Suprapubic skin (tissue), 4 donors: Measurements from ENCODE around the gene RNASET2.

Source experiments
- POLR2A ChIP-seq, 2 donors: fragments of 450-650 bp; IDR thresholded peaks; one replicate each; pipeline ENCODE4 v1.6.1; 2017; ENCODE audit warnings: antibody characterized with exemption in 2 of 2, mild to moderate bottlenecking in 2 of 2, moderate library complexity in 2 of 2
- POLR2AphosphoS5 ChIP-seq, 3 donors: sonication (generic); formaldehyde crosslinking; IDR thresholded peaks; one replicate each; pipeline ENCODE4 v1.6.1; 2017; ENCODE audit warnings: antibody characterized with exemption in 3 of 3
- TF ChIP-seq, protein P1 (sequence below), 2 donors: fragments of 200-600 bp in 1 of 2; fragments of 450-650 bp in 1 of 2; sonication (generic) in 1 of 2; IDR thresholded peaks; one replicate each; pipeline ENCODE4 v1.5.1; 2016 to 2019; ENCODE audit warnings: antibody characterized with exemption in 2 of 2, mild to moderate bottlenecking in 1 of 2, moderate library complexity in 1 of 2

GRCh38 chr6:166905013-166905412, 51.3 kb downstream of the RNASET2 start:
- TF ChIP-seq, protein P1, sequence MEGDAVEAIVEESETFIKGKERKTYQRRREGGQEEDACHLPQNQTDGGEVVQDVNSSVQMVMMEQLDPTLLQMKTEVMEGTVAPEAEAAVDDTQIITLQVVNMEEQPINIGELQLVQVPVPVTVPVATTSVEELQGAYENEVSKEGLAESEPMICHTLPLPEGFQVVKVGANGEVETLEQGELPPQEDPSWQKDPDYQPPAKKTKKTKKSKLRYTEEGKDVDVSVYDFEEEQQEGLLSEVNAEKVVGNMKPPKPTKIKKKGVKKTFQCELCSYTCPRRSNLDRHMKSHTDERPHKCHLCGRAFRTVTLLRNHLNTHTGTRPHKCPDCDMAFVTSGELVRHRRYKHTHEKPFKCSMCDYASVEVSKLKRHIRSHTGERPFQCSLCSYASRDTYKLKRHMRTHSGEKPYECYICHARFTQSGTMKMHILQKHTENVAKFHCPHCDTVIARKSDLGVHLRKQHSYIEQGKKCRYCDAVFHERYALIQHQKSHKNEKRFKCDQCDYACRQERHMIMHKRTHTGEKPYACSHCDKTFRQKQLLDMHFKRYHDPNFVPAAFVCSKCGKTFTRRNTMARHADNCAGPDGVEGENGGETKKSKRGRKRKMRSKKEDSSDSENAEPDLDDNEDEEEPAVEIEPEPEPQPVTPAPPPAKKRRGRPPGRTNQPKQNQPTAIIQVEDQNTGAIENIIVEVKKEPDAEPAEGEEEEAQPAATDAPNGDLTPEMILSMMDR (IDR thresholded peaks at IDR 0.05) = no peak
- TF ChIP-seq POLR2AphosphoS5 (IDR thresholded peaks at IDR 0.05) (no peak), POLR2A (IDR thresholded peaks at IDR 0.05) (no peak)
